AML-193 (cell line): ENCODE results near the gene VTI1A.

ENCODE experiments used
- DNase-seq, 2 experiments: peaks; one replicate each; lab custom pipeline; 2025; lab: John Stamatoyannopoulos, UW

VTI1A gene

GRCh38 chr10:112810711-112811151 lies 363.7 kb downstream of the VTI1A start:
- DNase-seq, result no peak

- no peak for DNase-seq
These were observed 364.9 kb downstream of the VTI1A start for GRCh38 chr10:112811741-112812551.

GRCh38 chr10:112812586-112812985 lies 365.6 kb downstream of the VTI1A start:
- no peak for DNase-seq

GRCh38 chr10:112813866-112814591 lies 367.0 kb downstream of the VTI1A start:
- no peak for DNase-seq

- peak; percentile 36 to 55 for DNase-seq
These were observed 368.4 kb downstream of the VTI1A start for GRCh38 chr10:112815269-112816032.

- no peak for DNase-seq
These were observed 369.0 kb downstream of the VTI1A start for GRCh38 chr10:112816033-112816430.

- DNase-seq, result no peak
These were observed 369.9 kb downstream of the VTI1A start for GRCh38 chr10:112816891-112817290.

GRCh38 chr10:112817981-112818777 lies 371.2 kb downstream of the VTI1A start:
- no peak for DNase-seq

- no peak for DNase-seq
These were observed 372.2 kb downstream of the VTI1A start for GRCh38 chr10:112819231-112819630.

GRCh38 chr10:112820320-112820719 lies 373.3 kb downstream of the VTI1A start:
- no peak for DNase-seq

- DNase-seq, result no peak
These were observed 374.0 kb downstream of the VTI1A start for GRCh38 chr10:112821038-112821437.

GRCh38 chr10:112821663-112822062 lies 374.6 kb downstream of the VTI1A start:
- no peak for DNase-seq

GRCh38 chr10:112823007-112823406 lies 376.0 kb downstream of the VTI1A start:
- DNase-seq, result no peak

GRCh38 chr10:112823604-112824003 lies 376.6 kb downstream of the VTI1A start:
- no peak for DNase-seq

GRCh38 chr10:112826018-112826697 lies 379.1 kb downstream of the VTI1A start:
- no peak for DNase-seq

- DNase-seq, result no peak
These were observed 380.1 kb downstream of the VTI1A start for GRCh38 chr10:112827086-112827485.

- DNase-seq, result no peak
These were observed 380.9 kb downstream of the VTI1A start for GRCh38 chr10:112827951-112828350.

GRCh38 chr10:112831859-112832258 lies 384.8 kb downstream of the VTI1A start:
- no peak for DNase-seq

GRCh38 chr10:112832361-112832878 lies 385.4 kb downstream of the VTI1A start:
- DNase-seq, result no peak

- DNase-seq, result no peak
These were observed 385.9 kb downstream of the VTI1A start for GRCh38 chr10:112832959-112833358.

- no peak for DNase-seq
These were observed 387.8 kb downstream of the VTI1A start for GRCh38 chr10:112834751-112835181.
